Measurements from ENCODE around the gene SELENOF.
"Not testable (repeated sequence)": the region's sequence is repeated elsewhere in the genome, so short reads cannot be mapped to it uniquely, and the experiment has no call there.

Gene SELENOF

DNA sequence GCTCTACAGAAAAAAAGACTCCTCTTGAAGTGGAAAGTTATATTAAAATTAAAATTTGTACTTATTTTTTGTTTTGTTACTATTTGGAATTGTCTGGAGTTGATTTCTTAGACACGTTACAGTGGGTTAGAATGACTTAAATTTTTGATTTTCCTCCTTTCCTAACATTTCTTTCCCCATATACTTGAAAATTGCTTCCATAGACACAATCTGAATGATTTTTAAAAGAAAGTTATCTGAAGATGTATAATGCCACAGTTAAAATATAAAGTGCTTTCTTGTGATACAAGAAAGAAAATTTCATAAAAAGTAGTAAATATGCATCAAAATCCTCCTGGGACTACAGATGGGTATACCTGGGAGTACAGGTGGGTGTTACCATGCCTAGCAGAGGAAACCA is 2.8 kb upstream of the SELENOF start:
- DNase-seq (ENCODE audit: low read depth, low spot score), result no peak

DNA sequence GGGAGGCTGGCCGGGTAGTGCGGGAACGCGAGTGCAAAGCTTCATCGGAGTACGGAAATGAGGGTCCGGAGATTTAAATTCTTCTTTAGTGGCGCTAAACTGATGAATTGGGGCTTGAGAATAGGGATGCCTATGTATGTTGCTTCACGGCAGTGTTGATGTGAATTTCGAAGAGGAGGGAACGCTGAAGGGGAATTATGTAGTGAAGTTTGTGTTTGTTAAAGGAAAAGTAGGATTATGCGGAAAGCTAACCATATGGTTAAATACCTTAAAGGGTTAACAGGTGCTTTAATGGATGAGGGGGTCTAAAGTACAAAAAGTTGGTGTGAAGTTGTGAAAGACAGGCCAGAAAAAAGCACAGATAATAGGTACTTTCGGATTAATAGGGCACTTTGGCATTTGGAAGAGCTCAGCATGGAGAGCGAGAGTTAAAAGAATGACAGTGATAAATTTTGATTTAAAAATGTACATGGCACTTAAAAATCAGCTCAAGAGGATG is 1.9 kb upstream of the SELENOF start:
- DNase-seq (ENCODE audit: low read depth, low spot score), result no peak

- DNase-seq (ENCODE audit: low read depth, low spot score), result peak; percentile 21
Measured at GRCh38 chr1:86914998-86915736, 1.2 kb upstream of the SELENOF start.

DNA sequence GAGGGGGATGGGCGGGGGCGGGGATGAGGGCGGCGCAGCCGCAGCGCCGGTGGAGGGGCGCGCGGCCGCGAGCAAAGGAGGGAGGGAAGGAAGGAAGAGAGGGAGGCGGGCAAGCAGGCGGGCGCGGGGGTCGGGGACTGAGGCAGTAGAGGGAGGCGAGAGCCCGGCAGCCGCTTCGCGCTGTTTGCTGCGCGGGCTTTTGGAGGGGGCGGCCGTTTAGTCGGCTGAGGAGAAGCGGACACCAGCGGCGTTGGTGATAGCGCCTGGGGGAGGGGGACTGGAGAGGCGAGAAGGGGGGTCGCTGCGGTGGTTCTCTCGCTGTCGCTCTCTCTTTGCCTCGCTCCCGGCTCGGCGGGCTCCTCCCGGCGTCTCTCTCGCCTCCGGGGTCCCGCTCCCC is 673 bp upstream of the SELENOF start, which contains the start of gene HS2ST1:
HS2ST1 (plus strand) TSS at position 35 of the 397 bp plus-strand sequence.
- DNase-seq (ENCODE audit: low read depth, low spot score), result no peak

- DNase-seq (ENCODE audit: low read depth, low spot score), result peak; percentile 6
Measured at GRCh38 chr1:86913399-86913895, 479 bp downstream of the SELENOF start.

GRCh38 chr1:86912281-86912900 is 1.5 kb downstream of the SELENOF start:
- DNase-seq (ENCODE audit: low read depth, low spot score), result no peak

GRCh38 chr1:86906419-86906818 is 7.5 kb downstream of the SELENOF start:
- DNase-seq (ENCODE audit: low read depth, low spot score), result no peak

DNA sequence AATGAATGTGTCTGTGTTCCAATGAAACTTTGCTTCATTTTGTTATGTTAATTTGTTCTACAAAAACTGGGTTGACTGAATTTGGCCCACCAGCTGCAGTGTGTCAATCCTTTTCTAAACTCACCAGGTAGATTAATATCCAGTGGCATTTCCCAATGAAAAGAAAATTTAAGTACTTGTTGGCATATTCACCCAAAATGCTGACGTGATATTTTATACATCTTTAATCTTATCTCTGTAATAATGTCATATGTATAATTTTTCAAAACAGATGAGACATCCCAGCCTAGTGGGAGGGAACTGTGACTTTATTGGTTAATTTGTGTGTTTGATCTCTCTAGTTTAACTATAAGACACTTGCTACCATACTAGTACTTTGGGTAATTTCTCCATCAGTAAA is 8.1 kb downstream of the SELENOF start:
- no peak for DNase-seq (ENCODE audit: low read depth, low spot score)

- DNase-seq (ENCODE audit: low read depth, low spot score), result not testable (repeated sequence)
Measured at GRCh38 chr1:86899401-86899800, 14.5 kb downstream of the SELENOF start.

DNA sequence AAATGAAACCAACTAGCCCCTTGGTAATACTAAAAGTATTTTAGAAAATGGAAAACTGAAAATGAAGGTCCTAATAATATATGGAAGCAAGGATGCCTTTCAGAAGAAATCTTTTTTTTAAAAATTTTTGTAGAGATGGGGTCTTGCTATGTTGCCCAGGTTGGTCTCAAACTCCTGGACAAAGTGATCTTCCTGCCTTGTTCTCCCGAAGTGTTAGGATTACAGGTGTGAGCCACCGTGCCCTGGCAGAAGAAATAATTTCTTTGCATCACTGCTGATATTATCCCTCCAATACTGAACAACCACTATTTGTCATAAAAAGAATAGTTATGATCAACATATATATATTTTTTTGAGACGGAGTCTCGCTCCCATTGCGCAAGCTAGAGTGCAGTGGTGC is 25.6 kb downstream of the SELENOF start:
- no peak for DNase-seq (ENCODE audit: low read depth, low spot score)

DNA sequence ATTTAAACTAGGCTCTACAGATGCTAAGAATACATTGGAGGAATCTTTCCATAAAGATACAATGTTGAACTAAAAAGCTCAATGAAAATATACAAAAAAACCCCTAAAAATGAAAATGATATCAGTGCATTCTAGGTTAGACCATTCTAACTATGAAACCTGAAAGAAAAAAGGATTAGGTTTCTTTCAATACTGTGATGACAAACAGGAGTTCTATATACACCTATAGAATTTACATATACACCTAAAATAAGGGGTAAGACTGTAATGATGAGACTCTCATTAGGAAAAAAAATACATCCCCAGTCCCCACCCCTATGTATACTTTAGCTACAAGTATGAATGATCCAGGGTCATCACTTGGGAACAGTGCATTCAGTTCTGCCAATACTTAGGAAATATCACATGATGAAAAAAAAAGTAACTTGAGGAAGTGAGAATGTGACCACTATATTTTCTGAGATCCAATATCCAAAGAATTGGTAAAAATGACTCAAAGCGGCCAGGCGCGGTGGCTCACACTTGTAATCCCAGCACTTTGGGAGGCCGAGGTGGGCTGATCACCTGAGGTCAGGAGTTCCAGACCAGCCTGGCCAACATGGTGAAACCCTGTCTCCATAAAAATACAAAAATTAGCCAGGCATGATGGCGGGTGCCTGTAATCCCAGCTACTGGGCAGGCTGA is 26.3 kb downstream of the SELENOF start:
- DNase-seq (ENCODE audit: low read depth, low spot score), result no peak

- no peak for DNase-seq (ENCODE audit: low read depth, low spot score)
Measured at GRCh38 chr1:86875722-86876121, 38.2 kb downstream of the SELENOF start.

DNA sequence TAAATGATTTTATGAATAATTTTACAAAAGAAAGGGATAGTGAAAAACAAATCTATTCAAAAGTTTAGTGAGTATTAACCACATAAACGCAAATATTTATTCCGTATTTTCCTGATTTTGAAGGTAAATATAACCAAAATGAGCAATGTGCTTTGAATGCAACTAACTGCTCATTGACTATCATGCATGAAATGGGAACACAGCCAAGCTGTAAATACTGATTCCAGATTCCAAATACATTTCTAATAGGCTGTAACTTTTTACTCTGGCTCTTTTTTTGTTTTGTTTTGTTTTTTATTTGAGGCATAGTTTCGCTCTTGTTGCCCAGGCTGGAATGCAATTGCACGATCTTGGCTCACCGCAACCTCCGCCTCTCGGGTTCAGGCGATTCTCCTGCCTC is 41.8 kb downstream of the SELENOF start:
- no peak for DNase-seq (ENCODE audit: low read depth, low spot score)

GRCh38 chr1:86871001-86871400 is 42.9 kb downstream of the SELENOF start:
- DNase-seq (ENCODE audit: low read depth, low spot score), result no peak

DNA sequence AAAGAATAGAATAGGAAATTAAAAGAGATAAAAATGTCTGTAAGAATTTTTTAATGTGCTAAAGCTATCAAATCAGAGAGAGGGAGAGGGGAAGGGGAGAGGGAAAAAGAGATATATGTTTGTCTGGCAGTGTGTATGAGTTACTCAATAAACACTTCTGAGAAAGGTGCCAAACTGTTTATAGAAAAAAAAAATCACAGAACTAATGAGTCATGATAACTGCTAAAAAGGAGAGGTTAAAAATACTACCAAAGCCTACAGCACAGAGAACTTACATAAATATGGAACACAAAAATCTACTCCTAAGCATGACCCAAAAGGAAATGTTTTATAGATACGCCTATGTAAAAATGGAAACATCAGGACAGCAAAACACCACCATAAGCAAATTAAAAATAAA is 45.4 kb downstream of the SELENOF start:
- DNase-seq (ENCODE audit: low read depth, low spot score), result no peak

DNA sequence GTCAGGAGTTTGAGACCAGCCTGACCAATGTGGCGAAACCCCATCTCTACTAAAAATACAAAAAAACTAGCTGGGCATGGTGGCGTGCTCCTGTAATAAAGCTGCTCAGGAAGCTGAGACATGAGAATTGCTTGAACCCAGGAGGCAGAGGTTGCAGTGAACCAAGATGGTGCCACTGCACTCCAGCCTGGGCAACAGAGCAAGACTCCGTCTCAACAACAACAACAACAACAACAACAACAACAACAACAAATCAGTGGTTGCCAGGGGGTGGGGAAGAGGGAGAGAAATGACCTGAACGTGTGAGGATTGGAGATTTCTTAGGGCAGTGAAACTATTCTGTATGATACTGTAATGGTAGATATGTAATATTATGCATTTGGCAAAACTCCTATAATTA is 46.6 kb downstream of the SELENOF start:
- DNase-seq (ENCODE audit: low read depth, low spot score), result not testable (repeated sequence)

DNA sequence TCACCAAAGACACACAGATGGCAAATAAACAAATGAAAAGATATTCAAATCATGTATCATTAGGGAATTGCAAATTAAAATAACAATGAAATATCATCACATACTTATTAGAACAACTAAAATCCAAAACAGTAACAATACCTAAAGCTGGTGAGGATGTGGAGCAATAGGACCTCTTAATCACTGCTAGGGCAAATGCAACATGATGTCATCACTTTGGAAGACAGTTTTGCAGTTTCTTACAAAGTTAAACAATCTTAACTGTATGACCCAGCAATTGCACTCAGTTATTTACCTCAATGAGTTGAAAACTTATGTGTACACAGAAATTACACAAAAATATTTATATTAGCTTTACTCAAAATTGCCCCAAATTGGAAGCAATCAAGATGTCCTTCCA is 47.3 kb downstream of the SELENOF start:
- DNase-seq (ENCODE audit: low read depth, low spot score), result no peak

DNA sequence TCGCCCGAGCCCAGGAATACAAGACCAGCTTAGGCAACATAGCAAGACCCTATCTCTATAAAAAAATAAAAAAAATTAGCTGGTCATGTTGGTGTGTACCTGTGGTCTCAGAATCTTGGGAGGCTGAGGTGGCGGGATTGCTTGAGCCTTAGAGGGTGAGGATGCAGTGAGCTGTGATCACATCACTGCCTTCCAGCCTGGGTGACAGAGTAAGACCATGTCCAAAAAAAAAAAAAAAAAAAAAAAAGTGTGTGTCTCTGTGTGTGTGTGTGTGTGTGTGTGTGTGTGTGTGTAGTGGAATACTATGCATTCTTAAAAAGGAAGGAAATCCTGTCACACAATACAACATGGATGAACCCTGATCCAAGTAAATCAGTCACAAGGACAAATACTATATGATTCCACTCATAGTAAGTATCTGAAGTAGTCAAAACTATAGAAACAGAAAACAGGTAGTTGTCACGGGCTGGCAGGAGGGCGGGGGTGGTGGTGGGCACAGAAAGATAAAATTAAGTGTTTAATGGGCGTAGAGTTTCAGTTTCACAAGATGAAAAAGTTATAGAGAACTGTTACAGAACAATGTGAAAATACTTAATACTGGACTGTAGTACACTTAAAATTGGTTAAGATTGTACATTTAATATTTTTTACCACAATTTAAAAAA is 47.8 kb downstream of the SELENOF start:
- no peak for DNase-seq (ENCODE audit: low read depth, low spot score)

GRCh38 chr1:86862920-86863319 is 51.0 kb downstream of the SELENOF start:
- no peak for DNase-seq (ENCODE audit: low read depth, low spot score)

- no peak for DNase-seq (ENCODE audit: low read depth, low spot score)
Measured at GRCh38 chr1:86861424-86861823, 52.5 kb downstream of the SELENOF start.

- DNase-seq (ENCODE audit: low read depth, low spot score), result no peak
Measured at GRCh38 chr1:86860424-86860823, 53.5 kb downstream of the SELENOF start.

DNA sequence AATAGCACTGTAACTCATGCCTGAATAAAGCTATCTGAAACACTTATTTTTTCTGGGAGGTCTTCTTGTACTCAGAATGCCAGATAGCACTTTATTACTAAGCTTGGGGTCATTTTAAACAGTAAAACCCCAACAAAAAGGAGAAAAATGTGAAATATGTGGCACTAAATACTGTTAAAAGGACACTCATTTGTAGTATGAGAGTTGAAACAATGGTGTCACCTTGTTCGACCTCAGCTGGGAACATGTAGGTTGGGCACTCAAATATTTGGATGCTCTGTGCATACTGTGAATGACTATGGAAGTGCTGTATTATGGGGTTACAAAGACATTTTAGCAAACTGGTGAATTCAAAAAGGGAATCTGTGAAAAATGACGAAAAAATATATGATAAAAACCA is 53.9 kb downstream of the SELENOF start:
- DNase-seq (ENCODE audit: low read depth, low spot score), result no peak

Data from brain pericyte (primary cell).